NOMO-1 treated with DMSO at 0.1 percent for 48 hours (cell line): ENCODE measurements around the gene PPEF2.

Experiments
- DNase-seq: peaks from one replicate; lab custom pipeline; 2025; ENCODE audit not compliant: unreplicated experiment; lab: John Stamatoyannopoulos, UW

Gene PPEF2

GRCh38 chr4:75834772-75835154 lies 67.5 kb downstream of the PPEF2 start:
- no peak for DNase-seq

GRCh38 chr4:75834095-75834771 lies 68.0 kb downstream of the PPEF2 start:
- peak; percentile 16 for DNase-seq

GRCh38 chr4:75831856-75832405 lies 70.3 kb downstream of the PPEF2 start:
- DNase-seq, result peak; percentile 80

GRCh38 chr4:75830906-75831305 lies 71.3 kb downstream of the PPEF2 start:
- no peak for DNase-seq

- DNase-seq, result no peak
Measured at GRCh38 chr4:75823812-75824211, 78.4 kb downstream of the PPEF2 start.

- DNase-seq, result no peak
Measured at GRCh38 chr4:75822416-75822815, 79.8 kb downstream of the PPEF2 start.

- DNase-seq, result no peak
Measured at GRCh38 chr4:75821966-75822365, 80.3 kb downstream of the PPEF2 start.

GRCh38 chr4:75821216-75821615 lies 81.0 kb downstream of the PPEF2 start:
- peak; percentile 8 for DNase-seq

GRCh38 chr4:75820676-75821075 lies 81.6 kb downstream of the PPEF2 start:
- no peak for DNase-seq

GRCh38 chr4:75820197-75820596 lies 82.1 kb downstream of the PPEF2 start:
- no peak for DNase-seq

GRCh38 chr4:75819121-75819520 lies 83.1 kb downstream of the PPEF2 start:
- DNase-seq, result no peak

GRCh38 chr4:75817901-75818300 lies 84.4 kb downstream of the PPEF2 start:
- DNase-seq, result no peak
